ENCODE results near the gene SPRTN. TPM values are rescaled to one million over a fixed set of nuclear protein-coding genes. Genes with fewer than 3 reads are reported as not detected.

SPRTN gene
- total RNA-seq, 1 donor from 2014 or later, result 22.6 TPM

DNA sequence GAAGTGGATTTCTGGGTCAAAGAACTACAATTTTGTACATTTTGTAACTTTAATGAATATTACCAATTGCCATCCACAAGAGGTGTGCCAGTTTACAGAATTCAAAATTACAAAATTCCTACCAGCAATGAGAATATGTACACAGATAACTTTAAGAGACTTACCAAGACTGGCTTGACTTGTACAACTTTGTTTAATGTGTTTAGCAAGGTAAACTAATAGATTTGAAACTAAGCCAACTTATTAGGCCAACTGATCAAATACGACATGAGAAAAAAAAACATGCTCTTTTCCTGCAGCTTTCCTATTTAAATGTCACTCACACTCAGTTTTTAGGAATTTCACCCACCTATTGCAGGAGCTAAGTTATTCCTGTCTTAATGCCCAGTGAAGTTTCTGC is 11.8 kb upstream of the SPRTN start:
- intact Hi-C loops (cut with DNase I), result no loop called here
- Histone ChIP-seq H3K4me3 (no peak overlapping the region), H3K36me3 (no peaks in the 10 kb centered on the region), H3K4me1 (no peaks in the 10 kb centered on the region), H3K9me3 (no peaks in the 10 kb centered on the region), H3K27me3 (no peaks in the 10 kb centered on the region), H3K27ac (no peak overlapping the region)
- no peak for DNase-seq (ENCODE audit: extremely low spot score in 2 of 2)
- TF ChIP-seq POLR2A (IDR thresholded peaks at IDR 0.05) (no peak), POLR2AphosphoS5 (IDR thresholded peaks at IDR 0.05; ENCODE audit: insufficient read depth in 1 of 2, low read depth in 1 of 2) (no peak)
- TF ChIP-seq, protein P1, sequence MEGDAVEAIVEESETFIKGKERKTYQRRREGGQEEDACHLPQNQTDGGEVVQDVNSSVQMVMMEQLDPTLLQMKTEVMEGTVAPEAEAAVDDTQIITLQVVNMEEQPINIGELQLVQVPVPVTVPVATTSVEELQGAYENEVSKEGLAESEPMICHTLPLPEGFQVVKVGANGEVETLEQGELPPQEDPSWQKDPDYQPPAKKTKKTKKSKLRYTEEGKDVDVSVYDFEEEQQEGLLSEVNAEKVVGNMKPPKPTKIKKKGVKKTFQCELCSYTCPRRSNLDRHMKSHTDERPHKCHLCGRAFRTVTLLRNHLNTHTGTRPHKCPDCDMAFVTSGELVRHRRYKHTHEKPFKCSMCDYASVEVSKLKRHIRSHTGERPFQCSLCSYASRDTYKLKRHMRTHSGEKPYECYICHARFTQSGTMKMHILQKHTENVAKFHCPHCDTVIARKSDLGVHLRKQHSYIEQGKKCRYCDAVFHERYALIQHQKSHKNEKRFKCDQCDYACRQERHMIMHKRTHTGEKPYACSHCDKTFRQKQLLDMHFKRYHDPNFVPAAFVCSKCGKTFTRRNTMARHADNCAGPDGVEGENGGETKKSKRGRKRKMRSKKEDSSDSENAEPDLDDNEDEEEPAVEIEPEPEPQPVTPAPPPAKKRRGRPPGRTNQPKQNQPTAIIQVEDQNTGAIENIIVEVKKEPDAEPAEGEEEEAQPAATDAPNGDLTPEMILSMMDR (IDR thresholded peaks at IDR 0.05), result no peak

DNA sequence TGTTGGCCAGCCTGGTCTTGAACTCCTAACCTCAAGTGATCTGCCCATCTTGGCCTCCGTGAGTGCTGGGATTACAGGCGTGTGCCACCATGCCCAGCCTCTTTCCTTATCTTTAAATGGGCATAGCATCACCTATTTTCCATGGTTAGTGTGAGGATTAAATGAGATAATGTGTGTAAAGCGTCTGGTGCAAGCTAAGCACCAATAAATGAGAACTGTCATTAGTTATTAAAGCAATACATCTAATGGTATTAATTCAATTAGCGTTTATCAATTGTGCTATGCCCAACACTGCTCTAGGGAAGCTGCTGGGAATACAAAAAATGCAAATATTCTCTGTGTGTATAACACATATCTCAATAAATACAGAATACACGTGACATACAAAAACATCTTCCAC is 10.5 kb upstream of the SPRTN start:
- H3K27me3 ChIP-seq, result no peaks in the 10 kb centered on the region
- H3K9me3 ChIP-seq, result no peaks in the 10 kb centered on the region
- TF ChIP-seq, protein P1 (IDR thresholded peaks at IDR 0.05), result no peak
- TF ChIP-seq POLR2A (IDR thresholded peaks at IDR 0.05) (no peak), POLR2AphosphoS5 (IDR thresholded peaks at IDR 0.05; ENCODE audit: insufficient read depth in 1 of 2, low read depth in 1 of 2) (no peak)
- no peak overlapping the region for H3K27ac ChIP-seq
- H3K4me1 ChIP-seq, result peaks cover under 1% of the 10 kb centered on the region
- no peak for DNase-seq (ENCODE audit: extremely low spot score in 2 of 2)
- intact Hi-C loops (cut with DNase I), result no loop called here
- no peak overlapping the region for H3K4me3 ChIP-seq
- H3K36me3 ChIP-seq, result no peaks in the 10 kb centered on the region

DNA sequence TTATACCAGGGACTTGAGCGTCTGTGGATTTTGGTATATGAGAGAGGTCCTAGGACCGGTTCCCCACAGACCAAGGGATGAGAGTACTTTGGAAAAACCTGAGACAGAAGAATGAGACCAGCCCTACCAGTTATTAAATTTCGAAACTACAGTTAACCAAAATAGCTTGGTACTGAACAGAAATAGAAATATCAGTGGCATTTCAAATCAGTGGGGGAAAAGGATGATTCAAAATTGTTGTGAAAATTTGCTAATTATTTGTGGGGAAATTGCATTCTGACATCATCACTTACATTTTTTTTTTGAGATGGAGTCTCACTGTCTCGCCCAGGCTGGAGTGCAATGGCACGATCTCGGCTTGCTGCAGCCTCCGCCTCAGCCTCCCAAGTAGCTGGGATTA is 8.6 kb upstream of the SPRTN start:
- no peak for TF ChIP-seq POLR2AphosphoS5 (IDR thresholded peaks at IDR 0.05; ENCODE audit: insufficient read depth in 1 of 2, low read depth in 1 of 2)
- TF ChIP-seq POLR2A (IDR thresholded peaks at IDR 0.05), result no peak
- TF ChIP-seq, protein P1 (IDR thresholded peaks at IDR 0.05), result no peak
- no peak overlapping the region for H3K27ac ChIP-seq
- H3K36me3 ChIP-seq, result no peaks in the 10 kb centered on the region
- H3K9me3 ChIP-seq, result no peaks in the 10 kb centered on the region
- H3K4me1 ChIP-seq, result peaks cover 20% of the 10 kb centered on the region
- H3K4me3 ChIP-seq, result no peak overlapping the region
- DNase-seq (ENCODE audit: extremely low spot score in 2 of 2), result no peak
- intact Hi-C loops (cut with DNase I), result no loop called here
- no peaks in the 10 kb centered on the region for H3K27me3 ChIP-seq

DNA sequence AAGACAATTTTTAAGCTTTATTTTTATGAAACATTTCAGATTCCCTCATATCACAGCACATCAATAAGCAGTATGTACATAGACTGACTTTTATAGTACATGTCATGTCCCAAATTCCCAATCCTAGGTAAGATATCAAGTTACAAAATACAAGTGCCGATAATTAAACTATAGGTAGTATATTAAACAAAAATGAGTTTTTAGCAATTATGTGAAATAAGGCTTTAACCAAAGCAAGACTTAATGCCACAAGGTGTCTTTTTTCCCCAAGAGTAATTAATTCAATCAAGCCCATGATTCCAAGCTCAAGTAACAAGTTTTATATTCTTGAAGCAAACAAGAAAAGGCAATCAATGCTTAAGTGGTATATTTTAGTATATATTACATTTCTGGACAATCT is 5.3 kb upstream of the SPRTN start:
- no peak for TF ChIP-seq POLR2A (IDR thresholded peaks at IDR 0.05)
- no peak for TF ChIP-seq POLR2AphosphoS5 (IDR thresholded peaks at IDR 0.05; ENCODE audit: insufficient read depth in 1 of 2, low read depth in 1 of 2)
- TF ChIP-seq, protein P1 (IDR thresholded peaks at IDR 0.05), result no peak
- H3K27me3 ChIP-seq, result no peaks in the 10 kb centered on the region
- H3K9me3 ChIP-seq, result no peaks in the 10 kb centered on the region
- H3K27ac ChIP-seq, result no peak overlapping the region
- no peak for DNase-seq (ENCODE audit: extremely low spot score in 2 of 2)
- H3K4me3 ChIP-seq, result no peak overlapping the region
- peaks cover 46% of the 10 kb centered on the region for H3K4me1 ChIP-seq
- no peaks in the 10 kb centered on the region for H3K36me3 ChIP-seq
- intact Hi-C loops (cut with DNase I), result loop anchor here (10.0 kb wide), 1 partner anchor 202 kb away; no protein-coding TSS in a partner anchor

DNA sequence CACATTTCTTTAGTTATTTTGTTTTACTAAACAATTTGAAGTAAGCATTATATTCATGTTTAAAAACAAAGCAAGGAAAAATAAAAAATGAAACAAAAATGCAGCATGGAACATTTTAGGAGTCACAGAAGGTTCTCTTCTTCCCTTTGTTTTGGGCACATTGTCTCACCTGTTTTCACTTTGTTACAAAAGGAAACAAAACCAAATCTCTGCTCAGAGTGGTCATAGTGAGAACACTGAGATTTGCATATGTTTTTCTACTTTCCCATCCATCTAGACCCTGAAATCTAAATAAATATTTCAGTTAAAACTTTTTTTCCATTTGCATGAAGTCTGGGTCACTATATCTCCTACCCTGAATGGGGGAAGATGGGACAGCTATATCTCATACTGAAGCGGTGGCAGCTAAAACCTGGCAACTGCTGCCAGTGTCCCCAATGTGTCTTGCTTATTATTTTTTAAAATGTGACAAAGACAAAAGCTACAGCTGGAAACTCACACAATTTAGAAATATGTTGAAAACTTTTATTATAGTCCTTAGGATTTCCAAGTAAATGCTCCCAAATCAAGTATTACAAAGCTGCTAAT is 3.9 kb upstream of the SPRTN start:
- peak overlapping the region; percentile 4 to 17 for H3K4me3 ChIP-seq
- no peak overlapping the region for H3K27ac ChIP-seq
- peaks cover 53% of the 10 kb centered on the region for H3K4me1 ChIP-seq
- TF ChIP-seq POLR2AphosphoS5 (IDR thresholded peaks at IDR 0.05; ENCODE audit: insufficient read depth in 1 of 2, low read depth in 1 of 2), result no peak
- TF ChIP-seq, protein P1 (IDR thresholded peaks at IDR 0.05), result no peak
- TF ChIP-seq POLR2A (IDR thresholded peaks at IDR 0.05), result no peak
- H3K27me3 ChIP-seq, result no peaks in the 10 kb centered on the region
- no peak for DNase-seq (ENCODE audit: extremely low spot score in 2 of 2)
- no peaks in the 10 kb centered on the region for H3K9me3 ChIP-seq
- H3K36me3 ChIP-seq, result no peaks in the 10 kb centered on the region
- intact Hi-C loops (cut with DNase I), result loop anchor here (10.0 kb wide), 1 partner anchor 201 kb away; no protein-coding TSS in a partner anchor
